Colonic mucosa (tissue), 4 donors: Measurements from ENCODE around the gene NFS1. TPM values are rescaled to one million over a fixed set of nuclear protein-coding genes. Genes with fewer than 3 reads are reported as not detected.

Experiments
- DNase-seq: peaks from one replicate; pipeline ENCODE4 v3.0.0-alpha.2; 2020
- H3K27ac ChIP-seq: fragments of 200-600 bp; one replicate; pipeline ENCODE4 v1.8.0; 2021
- H3K27me3 ChIP-seq: fragments of 200-600 bp; one replicate; pipeline ENCODE4 v1.8.0; 2021
- H3K36me3 ChIP-seq: fragments of 200-600 bp; one replicate; pipeline ENCODE4 v1.8.0; 2021
- H3K4me1 ChIP-seq: fragments of 200-600 bp; one replicate; pipeline ENCODE4 v1.8.0; 2021; ENCODE audit warnings: mild to moderate bottlenecking
- H3K4me3 ChIP-seq: fragments of 200-600 bp; one replicate; pipeline ENCODE4 v1.8.0; 2021
- H3K9ac ChIP-seq, 2 donors: one replicate each; pipeline ENCODE4 v1.7.0; 2013; ENCODE audit warnings: control low read depth in 2 of 2, low read depth in 2 of 2, low read length in 2 of 2
- H3K9me3 ChIP-seq: fragments of 200-600 bp; one replicate; pipeline ENCODE4 v1.8.0; 2021
- intact Hi-C: fragments of 100-400 bp; cut with DNase I; formaldehyde crosslinking; loops from one replicate; pipeline ENCODE4 v1.14.1; 2022
- total RNA-seq, 2 donors: library from RNA; stranded (reverse); fragmentation: NEBNext Ultra II Directional in 1 of 2; extraction: Animal tissue kit (Norgen Biotek cat#: 25700) in 1 of 2; gene quantifications; one replicate each; pipeline ENCODE4 v1.2.1, GENCODE V29; 2021
- TF ChIP-seq, protein P1 (sequence below): fragments of 200-600 bp; IDR thresholded peaks from one replicate; pipeline ENCODE4 v1.8.0; 2022; ENCODE audit warnings: antibody characterized with exemption, mild to moderate bottlenecking
- donor health status: healthy.
- donor health status: DM: no; HTN: no; CAD: no.
- donor health status: DM: no; HTN: no; CAD: no.

Gene NFS1
- total RNA-seq, 2 donors from 2014 or later, result 42.0 to 45.1 TPM

DNA sequence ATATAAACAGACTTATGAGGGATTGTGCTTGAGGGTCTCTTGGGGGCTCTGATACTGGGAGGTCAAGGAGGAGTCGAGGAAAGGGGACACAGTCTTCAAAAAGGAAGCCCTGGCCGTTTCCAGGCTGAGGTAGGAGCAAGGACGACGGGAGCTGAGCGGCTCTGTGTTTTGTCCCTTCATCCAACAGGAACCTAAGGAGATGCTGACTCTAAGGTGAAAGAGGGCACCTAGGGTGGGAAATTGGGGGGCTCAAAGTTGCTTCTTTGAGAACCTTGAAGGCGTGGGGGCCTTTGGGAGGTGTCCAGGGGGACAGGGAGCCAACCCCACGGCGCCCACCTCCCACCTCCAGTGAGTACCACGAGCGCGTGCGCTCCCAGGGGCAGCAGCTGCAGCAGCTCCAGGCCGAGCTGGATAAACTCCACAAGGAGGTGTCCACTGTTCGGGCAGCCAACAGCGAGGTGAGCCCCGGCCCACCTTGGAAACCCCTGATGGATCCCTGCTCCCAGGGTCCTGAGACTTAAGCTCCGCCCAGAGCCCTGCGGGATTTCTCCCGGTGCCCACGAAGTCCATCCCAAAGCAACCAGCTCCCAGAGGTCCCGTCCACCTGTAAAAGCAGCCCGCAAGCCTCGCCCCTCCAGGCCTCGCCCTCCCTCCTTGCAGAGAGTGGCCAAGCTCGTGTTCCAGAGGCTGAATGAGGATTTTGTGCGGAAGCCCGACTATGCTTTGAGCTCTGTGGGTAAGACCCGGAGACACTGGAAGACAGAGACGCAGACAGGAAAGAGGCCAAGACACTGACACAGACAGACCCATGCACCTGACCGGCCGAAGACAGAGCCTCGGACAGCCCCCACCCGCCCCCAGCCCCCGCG is 80.7 kb downstream of the NFS1 start:
- intact Hi-C loops, result loop anchor here (5.0 kb wide), 1 partner anchor 44 kb away; the partner anchor contains the start of genes CPNE1 and RBM12
- H3K9ac ChIP-seq, result peak overlapping the region; percentile 47 to 70
- peak; percentile 44 for DNase-seq
- H3K4me3 ChIP-seq, result peak overlapping the region; percentile 53
- no peaks in the 10 kb centered on the region for H3K27me3 ChIP-seq
- peaks cover 12% of the 10 kb centered on the region for H3K4me1 ChIP-seq
- H3K9me3 ChIP-seq, result no peaks in the 10 kb centered on the region
- H3K27ac ChIP-seq, result no peak overlapping the region
- no peaks in the 10 kb centered on the region for H3K36me3 ChIP-seq
- TF ChIP-seq, protein P1, sequence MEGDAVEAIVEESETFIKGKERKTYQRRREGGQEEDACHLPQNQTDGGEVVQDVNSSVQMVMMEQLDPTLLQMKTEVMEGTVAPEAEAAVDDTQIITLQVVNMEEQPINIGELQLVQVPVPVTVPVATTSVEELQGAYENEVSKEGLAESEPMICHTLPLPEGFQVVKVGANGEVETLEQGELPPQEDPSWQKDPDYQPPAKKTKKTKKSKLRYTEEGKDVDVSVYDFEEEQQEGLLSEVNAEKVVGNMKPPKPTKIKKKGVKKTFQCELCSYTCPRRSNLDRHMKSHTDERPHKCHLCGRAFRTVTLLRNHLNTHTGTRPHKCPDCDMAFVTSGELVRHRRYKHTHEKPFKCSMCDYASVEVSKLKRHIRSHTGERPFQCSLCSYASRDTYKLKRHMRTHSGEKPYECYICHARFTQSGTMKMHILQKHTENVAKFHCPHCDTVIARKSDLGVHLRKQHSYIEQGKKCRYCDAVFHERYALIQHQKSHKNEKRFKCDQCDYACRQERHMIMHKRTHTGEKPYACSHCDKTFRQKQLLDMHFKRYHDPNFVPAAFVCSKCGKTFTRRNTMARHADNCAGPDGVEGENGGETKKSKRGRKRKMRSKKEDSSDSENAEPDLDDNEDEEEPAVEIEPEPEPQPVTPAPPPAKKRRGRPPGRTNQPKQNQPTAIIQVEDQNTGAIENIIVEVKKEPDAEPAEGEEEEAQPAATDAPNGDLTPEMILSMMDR, result no peak

Other genes starting within 250 kb of the NFS1 start
- 10 to 100 TPM; 30.7 to 41.5 TPM for gene CEP250, start 243.8 kb downstream of the NFS1 start, total RNA-seq
- gene C20orf173, start 169.7 kb downstream of the NFS1 start, total RNA-seq, result not detected
- 100 to 1,000 TPM; 233 to 270 TPM for gene ERGIC3, start 157.3 kb downstream of the NFS1 start, total RNA-seq
- gene SPAG4, start 83.5 kb downstream of the NFS1 start, total RNA-seq, result 1 to 10 TPM; 5.7 to 8.6 TPM
- gene CPNE1, start 34.5 kb downstream of the NFS1 start, total RNA-seq, result 100 to 1,000 TPM; 137 to 152 TPM
- 10 to 100 TPM; 63.8 to 74.5 TPM for gene RBM12, start 34.5 kb downstream of the NFS1 start, total RNA-seq
- 100 to 1,000 TPM; 189 to 268 TPM for gene ROMO1, start 53 bp upstream of the NFS1 start, total RNA-seq
- gene RBM39, start 42.9 kb upstream of the NFS1 start, total RNA-seq, result 100 to 1,000 TPM; 228 to 248 TPM
- gene PHF20, start 72.7 kb upstream of the NFS1 start, total RNA-seq, result 10 to 100 TPM; 25.5 to 27.0 TPM